Choroid plexus epithelial cell (primary cell): ENCODE measurements around the gene TMEM266.

Experiments
- DNase-seq: peaks from one replicate; pipeline ENCODE4 v3.0.0-alpha.2; 2010; ENCODE audit warnings: low read depth
- H3K4me3 ChIP-seq: 2 replicates; pipeline ENCODE4 v1.5.1; 2011; ENCODE audit warnings: low read depth, mild to moderate bottlenecking, control low read depth, low read length, moderate library complexity
- CTCF ChIP-seq: conservative IDR thresholded peaks from 2 replicates; pipeline ENCODE4 v1.5.1; 2011; ENCODE audit warnings: low read depth, mild to moderate bottlenecking, control low read depth, inconsistent platforms, low read length, moderate library complexity

TMEM266 gene

GRCh38 chr15:76200083-76200465 is 140.3 kb downstream of the TMEM266 start:
- DNase-seq, result no peak
- H3K4me3 ChIP-seq, result no peak overlapping the region
- TF ChIP-seq CTCF, result no peak

- no peak for TF ChIP-seq CTCF
- H3K4me3 ChIP-seq, result no peak overlapping the region
- no peak for DNase-seq
These were observed 140.9 kb downstream of the TMEM266 start for GRCh38 chr15:76200641-76201105.

- no peak for DNase-seq
- H3K4me3 ChIP-seq, result no peak overlapping the region
- TF ChIP-seq CTCF, result no peak
These were observed 141.9 kb downstream of the TMEM266 start for GRCh38 chr15:76201536-76202255.

- no peak for DNase-seq
- H3K4me3 ChIP-seq, result no peak overlapping the region
- no peak for TF ChIP-seq CTCF
These were observed 143.7 kb downstream of the TMEM266 start for GRCh38 chr15:76203346-76204108.

GRCh38 chr15:76204109-76204845 is 144.5 kb downstream of the TMEM266 start:
- no peak for DNase-seq
- TF ChIP-seq CTCF, result no peak
- no peak overlapping the region for H3K4me3 ChIP-seq

- no peak for DNase-seq
- no peak overlapping the region for H3K4me3 ChIP-seq
- TF ChIP-seq CTCF, result no peak
These were observed 145.2 kb downstream of the TMEM266 start for GRCh38 chr15:76204916-76205460.
